Prostate gland (tissue), 2 donors: Measurements from ENCODE around the gene NEK7. TPM values are rescaled to one million over a fixed set of nuclear protein-coding genes. Genes with fewer than 3 reads are reported as not detected.

Experiments
- DNase-seq: peaks from one replicate; pipeline ENCODE4 v3.0.0-alpha.2; 2019; ENCODE audit warnings: low spot score
- H3K27ac ChIP-seq, 2 donors: fragments of 200-600 bp; sonication (generic); 2 replicates each; pipeline ENCODE4 v1.5.1; 2017 to 2019
- H3K27me3 ChIP-seq: fragments of 200-600 bp; sonication (generic); replicated peaks from 2 replicates; pipeline ENCODE4 v1.5.1; 2019; ENCODE audit not compliant: insufficient read depth
- H3K36me3 ChIP-seq, 2 donors: fragments of 200-600 bp; sonication (generic); 1 replicate in 1 of 2; 2 replicates in 1 of 2; pipeline versions ENCODE4 v1.5.1 to v1.8.1; 2017 to 2019
- H3K4me1 ChIP-seq: fragments of 200-600 bp; sonication (generic); replicated peaks from 2 replicates; pipeline ENCODE4 v1.5.1; 2019
- H3K4me3 ChIP-seq, 2 donors: fragments of 200-600 bp; sonication (generic); 2 replicates each; pipeline ENCODE4 v1.5.1; 2017 to 2019
- H3K9me3 ChIP-seq: fragments of 200-600 bp; sonication (generic); 2 replicates; pipeline ENCODE4 v1.5.1; 2017
- POLR2A ChIP-seq: fragments of 450-650 bp; IDR thresholded peaks from one replicate; pipeline ENCODE4 v1.6.1; 2016; ENCODE audit warnings: antibody characterized with exemption, mild to moderate bottlenecking
- POLR2AphosphoS5 ChIP-seq: sonication (generic); formaldehyde crosslinking; IDR thresholded peaks from one replicate; pipeline ENCODE4 v1.6.1; 2017; ENCODE audit warnings: antibody characterized with exemption
- WGBS: methylation state at CpG from one replicate; pipeline ENCODE4 v1.1.5; 2018; 5-methylcytosine and 5-hydroxymethylcytosine counted together
- intact Hi-C: fragments of 100-400 bp; cut with DNase I; formaldehyde crosslinking; loops from one replicate; pipeline ENCODE4 v1.14.2; 2022
- total RNA-seq, 2 donors: library from RNA; depleted of rRNA; stranded (reverse); fragments of >200 nt; gene quantifications; one replicate each; pipeline ENCODE4 v1.1.0, GENCODE V29; 2016
- TF ChIP-seq, protein P1 (sequence below), 4 experiments: fragments of 200-600 bp in 2 of 4; fragments of 450-650 bp in 2 of 4; sonication (generic) in 2 of 4; IDR thresholded peaks; 1 replicate in 3 of 4; 2 replicates in 1 of 4; pipeline ENCODE4 v1.5.1; 2016 to 2019; ENCODE audit warnings: antibody characterized with exemption in 4 of 4, mild to moderate bottlenecking in 2 of 4, moderate library complexity in 2 of 4

Gene NEK7
- total RNA-seq, 2 donors from 2014 or later, result 53.3 to 70.9 TPM

GRCh38 chr1:198265073-198265661 lies 108.4 kb downstream of the NEK7 start:
- H3K36me3 ChIP-seq, result no peaks in the 10 kb centered on the region

GRCh38 chr1:198267056-198267455 lies 110.3 kb downstream of the NEK7 start:
- Histone ChIP-seq H3K4me3 (no peak overlapping the region), H3K9me3 (no peaks in the 10 kb centered on the region), H3K27ac (no peak overlapping the region), H3K27me3 (no peaks in the 10 kb centered on the region), H3K4me1 (no peaks in the 10 kb centered on the region), H3K36me3 (no peaks in the 10 kb centered on the region)
- intact Hi-C loops, result no loop called here
- TF ChIP-seq POLR2AphosphoS5, result no peak
- TF ChIP-seq, protein P1, sequence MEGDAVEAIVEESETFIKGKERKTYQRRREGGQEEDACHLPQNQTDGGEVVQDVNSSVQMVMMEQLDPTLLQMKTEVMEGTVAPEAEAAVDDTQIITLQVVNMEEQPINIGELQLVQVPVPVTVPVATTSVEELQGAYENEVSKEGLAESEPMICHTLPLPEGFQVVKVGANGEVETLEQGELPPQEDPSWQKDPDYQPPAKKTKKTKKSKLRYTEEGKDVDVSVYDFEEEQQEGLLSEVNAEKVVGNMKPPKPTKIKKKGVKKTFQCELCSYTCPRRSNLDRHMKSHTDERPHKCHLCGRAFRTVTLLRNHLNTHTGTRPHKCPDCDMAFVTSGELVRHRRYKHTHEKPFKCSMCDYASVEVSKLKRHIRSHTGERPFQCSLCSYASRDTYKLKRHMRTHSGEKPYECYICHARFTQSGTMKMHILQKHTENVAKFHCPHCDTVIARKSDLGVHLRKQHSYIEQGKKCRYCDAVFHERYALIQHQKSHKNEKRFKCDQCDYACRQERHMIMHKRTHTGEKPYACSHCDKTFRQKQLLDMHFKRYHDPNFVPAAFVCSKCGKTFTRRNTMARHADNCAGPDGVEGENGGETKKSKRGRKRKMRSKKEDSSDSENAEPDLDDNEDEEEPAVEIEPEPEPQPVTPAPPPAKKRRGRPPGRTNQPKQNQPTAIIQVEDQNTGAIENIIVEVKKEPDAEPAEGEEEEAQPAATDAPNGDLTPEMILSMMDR (IDR thresholded peaks at IDR 0.05), result no peak
- no peak for TF ChIP-seq POLR2A
- DNase-seq, result no peak

More at GRCh38 chr1:198265073-198265661, 108.4 kb downstream of the NEK7 start:
- H3K27ac ChIP-seq, result no peak overlapping the region
- H3K27me3 ChIP-seq, result no peaks in the 10 kb centered on the region
- no peak for DNase-seq
- H3K4me1 ChIP-seq, result no peaks in the 10 kb centered on the region
- H3K9me3 ChIP-seq, result no peaks in the 10 kb centered on the region
- intact Hi-C loops, result no loop called here
- TF ChIP-seq POLR2AphosphoS5 (no peak), POLR2A (no peak)
- TF ChIP-seq, protein P1 (IDR thresholded peaks at IDR 0.05), result no peak
- no peak overlapping the region for H3K4me3 ChIP-seq
- WGBS, result 62% methylated on average over 3 of the region's 3 CpGs

GRCh38 chr1:198267921-198268320 lies 111.1 kb downstream of the NEK7 start:
- Histone ChIP-seq H3K9me3 (no peaks in the 10 kb centered on the region), H3K27me3 (no peaks in the 10 kb centered on the region), H3K36me3 (no peaks in the 10 kb centered on the region), H3K4me1 (no peaks in the 10 kb centered on the region), H3K27ac (no peak overlapping the region), H3K4me3 (no peak overlapping the region)
- WGBS, result 96% methylated on average over 4 of the region's 4 CpGs
- no peak for DNase-seq
- TF ChIP-seq POLR2AphosphoS5, result no peak
- TF ChIP-seq, protein P1 (IDR thresholded peaks at IDR 0.05), result no peak
- TF ChIP-seq POLR2A, result no peak
- intact Hi-C loops, result no loop called here

- intact Hi-C loops, result no loop called here
- DNase-seq, result no peak
- H3K36me3 ChIP-seq, result no peaks in the 10 kb centered on the region
- WGBS, result 58% methylated on average over 3 of the region's 3 CpGs
- H3K27ac ChIP-seq, result no peak overlapping the region
- H3K4me1 ChIP-seq, result no peaks in the 10 kb centered on the region
- TF ChIP-seq, protein P1 (IDR thresholded peaks at IDR 0.05), result no peak
- TF ChIP-seq POLR2A, result no peak
- no peak for TF ChIP-seq POLR2AphosphoS5
- H3K27me3 ChIP-seq, result no peaks in the 10 kb centered on the region
- H3K4me3 ChIP-seq, result no peak overlapping the region
- H3K9me3 ChIP-seq, result no peaks in the 10 kb centered on the region
Measured at GRCh38 chr1:198268784-198269645, 112.2 kb downstream of the NEK7 start.

GRCh38 chr1:198269646-198269940 lies 112.8 kb downstream of the NEK7 start:
- Histone ChIP-seq H3K9me3 (no peaks in the 10 kb centered on the region), H3K4me3 (no peak overlapping the region), H3K27ac (no peak overlapping the region), H3K27me3 (no peaks in the 10 kb centered on the region), H3K4me1 (no peaks in the 10 kb centered on the region), H3K36me3 (no peaks in the 10 kb centered on the region)
- TF ChIP-seq, protein P1 (IDR thresholded peaks at IDR 0.05), result no peak
- TF ChIP-seq POLR2AphosphoS5 (no peak), POLR2A (no peak)
- no peak for DNase-seq
- WGBS, result 88% methylated on average over 1 of the region's 1 CpG
- intact Hi-C loops, result no loop called here
